Measurements from ENCODE around the gene ACTR3C. TPM values are rescaled to one million over a fixed set of nuclear protein-coding genes. Genes with fewer than 3 reads are reported as not detected.

The ACTR3C gene
- total and polyA plus RNA-seq, 9 donors, result 1.6 to 11.3 (median 5.7) TPM

- intact Hi-C loops (cut with DNase I), result no loop called here
- Histone ChIP-seq H3K9me3 (no peaks in the 10 kb centered on the region), H3K4me3 (no peak overlapping the region), H3K27ac (no peak overlapping the region), H3K4me1 (ENCODE audit: insufficient read depth) (peaks cover 15% of the 10 kb centered on the region), H3K27me3 (no peaks in the 10 kb centered on the region), H3K36me3 (no peaks in the 10 kb centered on the region)
- TF ChIP-seq POLR2A (IDR thresholded peaks at IDR 0.05) (no peak), CTCF (IDR thresholded peaks at IDR 0.05) (no peak), EP300 (IDR thresholded peaks at IDR 0.05) (no peak)
- peak in 1 of 5 donors; percentile 21 for DNase-seq
- WGBS, 3 donors, result 90 to 92% (median 92%) methylated on average over 10 of the region's 10 CpGs
Measured at GRCh38 chr7:150333659-150334058, 10.3 kb upstream of the ACTR3C start.

DNA sequence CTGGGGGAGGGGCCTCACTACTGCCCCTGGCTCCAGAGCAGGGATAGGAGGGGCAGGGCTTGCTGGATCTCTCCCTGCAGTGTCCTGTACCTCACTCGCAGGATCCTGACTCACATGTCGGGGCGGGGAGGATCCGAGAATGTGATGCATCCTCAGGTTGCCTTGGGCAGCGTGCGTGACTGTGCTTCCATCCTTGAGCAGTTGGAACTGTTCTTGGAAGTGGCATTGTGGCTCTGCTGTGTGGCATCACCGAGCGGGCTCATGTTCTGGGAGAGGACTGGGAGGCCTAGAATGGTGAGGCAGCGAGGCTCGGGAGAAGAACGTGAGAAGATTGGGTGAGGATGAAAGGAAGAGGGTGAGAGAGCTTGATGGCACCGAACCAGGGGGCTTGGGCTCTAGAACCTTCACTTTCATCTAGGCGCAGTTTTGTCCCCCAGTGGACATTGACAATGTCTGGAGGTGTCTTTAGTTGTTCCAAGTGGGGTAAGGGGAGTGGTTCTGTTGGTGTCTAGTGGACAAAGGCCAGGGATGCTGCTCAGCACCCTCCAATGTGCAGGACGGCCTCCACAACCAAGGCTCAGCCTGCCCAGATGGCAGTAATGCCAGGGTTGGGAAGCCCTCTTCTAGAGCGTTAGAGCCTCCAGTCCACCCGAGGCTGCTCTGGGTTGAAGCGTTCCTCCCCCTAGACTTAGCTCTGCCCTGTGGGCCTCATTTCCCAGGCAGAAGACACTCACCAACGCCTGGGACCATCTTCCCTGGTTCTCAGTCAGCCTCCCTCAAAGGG lies 9.7 kb upstream of the ACTR3C start:
- no peaks in the 10 kb centered on the region for H3K36me3 ChIP-seq
- H3K9me3 ChIP-seq, result no peaks in the 10 kb centered on the region
- peaks cover 14% of the 10 kb centered on the region for H3K4me1 ChIP-seq (ENCODE audit: insufficient read depth)
- TF ChIP-seq EP300 (IDR thresholded peaks at IDR 0.05) (no peak), POLR2A (IDR thresholded peaks at IDR 0.05) (no peak), CTCF (IDR thresholded peaks at IDR 0.05) (no peak)
- peak in 1 of 5 donors; percentile 21 for DNase-seq
- WGBS, 3 donors, result 93 to 96% (median 95%) methylated on average over 18 of the region's 18 CpGs
- intact Hi-C loops (cut with DNase I), result no loop called here
- no peak overlapping the region for H3K4me3 ChIP-seq
- no peak overlapping the region for H3K27ac ChIP-seq
- H3K27me3 ChIP-seq, result no peaks in the 10 kb centered on the region

GRCh38 chr7:150330211-150330885 lies 7.0 kb upstream of the ACTR3C start:
- no peaks in the 10 kb centered on the region for H3K9me3 ChIP-seq
- peak in 1 of 5 donors; percentile 25 for DNase-seq
- TF ChIP-seq CTCF (IDR thresholded peaks at IDR 0.05) (no peak), POLR2A (IDR thresholded peaks at IDR 0.05) (no peak), EP300 (IDR thresholded peaks at IDR 0.05) (no peak)
- no peak overlapping the region for H3K4me3 ChIP-seq
- H3K4me1 ChIP-seq (ENCODE audit: insufficient read depth), result peaks cover 2% of the 10 kb centered on the region
- 87 to 93% (median 87%) methylated on average over 18 to 19 of the region's 19 CpGs for WGBS, 3 donors
- no peaks in the 10 kb centered on the region for H3K27me3 ChIP-seq
- H3K27ac ChIP-seq, result peak overlapping the region in 1 of 2 donors; percentile 6
- no peaks in the 10 kb centered on the region for H3K36me3 ChIP-seq
- intact Hi-C loops (cut with DNase I), result no loop called here

GRCh38 chr7:150329331-150330120 lies 6.2 kb upstream of the ACTR3C start:
- peak in 1 of 5 donors; percentile 25 for DNase-seq

More at GRCh38 chr7:150329331-150330120, 6.2 kb upstream of the ACTR3C start:
- no peak for TF ChIP-seq CTCF (IDR thresholded peaks at IDR 0.05)
- TF ChIP-seq EP300 (IDR thresholded peaks at IDR 0.05), result no peak
- no peak for TF ChIP-seq POLR2A (IDR thresholded peaks at IDR 0.05)
- no peaks in the 10 kb centered on the region for H3K36me3 ChIP-seq
- peaks cover 5% of the 10 kb centered on the region for H3K4me1 ChIP-seq (ENCODE audit: insufficient read depth)
- WGBS, 3 donors, result 71 to 79% (median 75%) methylated on average over 22 of the region's 22 CpGs
- H3K27ac ChIP-seq, result no peak overlapping the region
- no peaks in the 10 kb centered on the region for H3K9me3 ChIP-seq
- intact Hi-C loops (cut with DNase I), result no loop called here
- no peak overlapping the region for H3K4me3 ChIP-seq
- no peaks in the 10 kb centered on the region for H3K27me3 ChIP-seq
